ENCODE data around the gene CCR6. TPM values are rescaled to one million over a fixed set of nuclear protein-coding genes. Genes with fewer than 3 reads are reported as not detected.

The CCR6 gene
- total and polyA plus RNA-seq, 2 donors (not counting 3 experiments of a cell fraction or from before 2014, with no cell fraction given): not detected

GRCh38 chr6:167130712-167131684 is 8.1 kb downstream of the CCR6 start:
- intact Hi-C loops (cut with micrococcal nuclease): no loop called here
- Histone ChIP-seq H3K9ac (replicated peaks; ENCODE audit: extremely low read depth, insufficient read depth, low read length) (no peak overlapping the region), H3K9me3 (replicated peaks; ENCODE audit: control insufficient read depth, insufficient read depth, low read length) (no peaks in the 10 kb centered on the region), H3K79me2 (ENCODE audit: control insufficient read depth, insufficient read depth, low read length) (no peaks in the 10 kb centered on the region), H3K36me3 (ENCODE audit: control insufficient read depth in 2 of 2, extremely low read depth in 1 of 2, insufficient read depth in 2 of 2, low read length in 2 of 2) (no peaks in the 10 kb centered on the region), H4K20me1 (replicated peaks; ENCODE audit: control insufficient read depth, extremely low read depth, insufficient read depth, low read length) (no peaks in the 10 kb centered on the region), H3K4me3 (replicated peaks in 1 of 3; ENCODE audit: insufficient read depth in 1 of 3, low read depth in 1 of 3, low read length in 3 of 3) (no peak overlapping the region), H3K9me1 (replicated peaks; ENCODE audit: control insufficient read depth, extremely low read depth, insufficient read depth, low read length) (no peaks in the 10 kb centered on the region), H2AFZ (ENCODE audit: low read depth, low read length) (no peak overlapping the region), H3K4me2 (ENCODE audit: insufficient read depth, low read length) (no peak overlapping the region), H3K27me3 (ENCODE audit: control insufficient read depth in 2 of 2, insufficient read depth in 2 of 2, low read length in 2 of 2) (no peaks in the 10 kb centered on the region), H3K4me1 (ENCODE audit: control insufficient read depth, extremely low read depth, insufficient read depth, low read length) (no peaks in the 10 kb centered on the region), H3K27ac (ENCODE audit: insufficient read depth, low read depth, low read length) (no peak overlapping the region)
- dilution Hi-C loops (cut with MboI; ENCODE audit: extremely low pct_ligation_motif_present, low sequenced_read_pairs): no loop called here
- no TSS peak for BruUV-seq (replicated peaks)
- TF ChIP-seq FOS (IDR thresholded peaks at IDR 0.05; ENCODE audit: borderline replicate concordance, insufficient read depth, low read length): no peak
- no peak for TF ChIP-seq JUN (IDR thresholded peaks at IDR 0.05; ENCODE audit: borderline replicate concordance, insufficient read depth, insufficient read length, low read depth)
- TF ChIP-seq GATA2 (IDR thresholded peaks at IDR 0.05; ENCODE audit: insufficient read depth, insufficient read length, low read depth, low read length): no peak
- CTCF ChIA-PET: no interaction called here
- no peak for DNase-seq (ENCODE audit: low read depth, low spot score)
- FAIRE-seq: no peak
- POLR2A ChIA-PET: no interaction called here

- H3K9ac ChIP-seq (replicated peaks; ENCODE audit: extremely low read depth, insufficient read depth, low read length): no peak overlapping the region
- intact Hi-C loops (cut with micrococcal nuclease) (no loop called here), dilution Hi-C loops (cut with MboI; ENCODE audit: extremely low pct_ligation_motif_present, low sequenced_read_pairs) (no loop called here)
- no peaks in the 10 kb centered on the region for H3K4me1 ChIP-seq (ENCODE audit: control insufficient read depth, extremely low read depth, insufficient read depth, low read length)
- no peaks in the 10 kb centered on the region for H3K36me3 ChIP-seq (ENCODE audit: control insufficient read depth in 2 of 2, extremely low read depth in 1 of 2, insufficient read depth in 2 of 2, low read length in 2 of 2)
- POLR2A ChIA-PET: no interaction called here
- no peak overlapping the region for H3K4me3 ChIP-seq (replicated peaks in 1 of 3; ENCODE audit: insufficient read depth in 1 of 3, low read depth in 1 of 3, low read length in 3 of 3)
- H3K9me3 ChIP-seq (replicated peaks; ENCODE audit: control insufficient read depth, insufficient read depth, low read length): no peaks in the 10 kb centered on the region
- H3K79me2 ChIP-seq (ENCODE audit: control insufficient read depth, insufficient read depth, low read length): no peaks in the 10 kb centered on the region
- CTCF ChIA-PET: no interaction called here
- H3K4me2 ChIP-seq (ENCODE audit: insufficient read depth, low read length): no peak overlapping the region
- no peaks in the 10 kb centered on the region for H3K27me3 ChIP-seq (ENCODE audit: control insufficient read depth in 2 of 2, insufficient read depth in 2 of 2, low read length in 2 of 2)
- DNase-seq (ENCODE audit: low read depth, low spot score) (no peak), FAIRE-seq (no peak)
- no peak overlapping the region for H3K27ac ChIP-seq (ENCODE audit: insufficient read depth, low read depth, low read length)
- no TSS peak for BruUV-seq (replicated peaks)
- H4K20me1 ChIP-seq (replicated peaks; ENCODE audit: control insufficient read depth, extremely low read depth, insufficient read depth, low read length): no peaks in the 10 kb centered on the region
- TF ChIP-seq POLR2AphosphoS5 (IDR thresholded peaks at IDR 0.05; ENCODE audit: insufficient read depth, low read depth, low read length): no peak
- TF ChIP-seq CTCF (IDR thresholded peaks at IDR 0.05; ENCODE audit: extremely low read depth in 1 of 2, insufficient read depth in 1 of 2, low read depth in 1 of 2, low read length in 2 of 2): no peak
- no peak for TF ChIP-seq GATA2 (IDR thresholded peaks at IDR 0.05; ENCODE audit: insufficient read depth, insufficient read length, low read depth, low read length)
- TF ChIP-seq MYC (IDR thresholded peaks at IDR 0.05; ENCODE audit: low read depth, low read length): no peak
- TF ChIP-seq FOS (IDR thresholded peaks at IDR 0.05; ENCODE audit: borderline replicate concordance, insufficient read depth, low read length): no peak
- no peak for TF ChIP-seq MAX (IDR thresholded peaks at IDR 0.05; ENCODE audit: insufficient read depth, insufficient read length)
- no peak for TF ChIP-seq EZH2 (IDR thresholded peaks at IDR 0.05; ENCODE audit: borderline replicate concordance, low read depth, low read length, severe bottlenecking)
- TF ChIP-seq POLR2A (IDR thresholded peaks at IDR 0.05; ENCODE audit: low read depth, low read length): no peak
- no peak for TF ChIP-seq JUN (IDR thresholded peaks at IDR 0.05; ENCODE audit: borderline replicate concordance, insufficient read depth, insufficient read length, low read depth)
- H3K9me1 ChIP-seq (replicated peaks; ENCODE audit: control insufficient read depth, extremely low read depth, insufficient read depth, low read length): no peaks in the 10 kb centered on the region
- H2AFZ ChIP-seq (ENCODE audit: low read depth, low read length): no peak overlapping the region
Observed at GRCh38 chr6:167134448-167135328, 11.8 kb downstream of the CCR6 start.

Measured in endothelial cell of umbilical vein (primary cell).